ENCODE results near the gene PLPP4. TPM values are rescaled to one million over a fixed set of nuclear protein-coding genes. Genes with fewer than 3 reads are reported as not detected.

Gene PLPP4
- total and polyA plus RNA-seq, 2 donors, result 0.52 to 3.6 TPM

GRCh38 chr10:120587061-120587460 lies 130.0 kb downstream of the PLPP4 start:
- no peaks in the 10 kb centered on the region for H3K36me3 ChIP-seq (ENCODE audit: insufficient read depth)
- no peak overlapping the region for H3K4me3 ChIP-seq (ENCODE audit: low read depth, low read length)
- no peak overlapping the region for H3K27ac ChIP-seq (ENCODE audit: low read depth)
- WGBS, result 91% methylated on average over 5 of the region's 5 CpGs
- no peaks in the 10 kb centered on the region for H3K4me1 ChIP-seq (ENCODE audit: insufficient read depth)
- DNase-seq (ENCODE audit: extremely low spot score), result no peak

DNA sequence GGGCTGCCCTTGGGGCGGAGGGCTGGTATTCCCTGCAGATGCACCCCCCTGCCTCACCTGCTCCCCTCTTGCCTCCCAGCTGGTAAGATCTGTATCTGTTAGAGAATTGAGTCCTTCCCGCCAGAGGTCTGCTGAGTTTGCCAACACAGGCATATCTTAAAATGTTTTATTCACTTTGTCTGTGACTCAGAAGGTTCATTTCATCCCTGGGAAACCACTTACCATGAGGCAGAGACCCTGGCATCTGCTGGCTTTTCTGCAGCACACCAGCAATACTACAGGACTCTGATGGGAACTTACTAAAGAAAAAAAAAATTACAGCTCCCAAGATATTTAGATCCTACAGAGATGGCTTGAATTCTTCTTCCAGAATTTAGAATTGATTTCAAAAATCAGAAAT lies 131.3 kb downstream of the PLPP4 start:
- DNase-seq (ENCODE audit: extremely low spot score), result no peak
- Histone ChIP-seq H3K27ac (ENCODE audit: low read depth) (no peak overlapping the region), H3K36me3 (ENCODE audit: insufficient read depth) (no peaks in the 10 kb centered on the region), H3K4me1 (ENCODE audit: insufficient read depth) (no peaks in the 10 kb centered on the region), H3K4me3 (ENCODE audit: low read depth, low read length) (no peak overlapping the region)
- WGBS, result 23% methylated on average over 2 of the region's 2 CpGs

DNA sequence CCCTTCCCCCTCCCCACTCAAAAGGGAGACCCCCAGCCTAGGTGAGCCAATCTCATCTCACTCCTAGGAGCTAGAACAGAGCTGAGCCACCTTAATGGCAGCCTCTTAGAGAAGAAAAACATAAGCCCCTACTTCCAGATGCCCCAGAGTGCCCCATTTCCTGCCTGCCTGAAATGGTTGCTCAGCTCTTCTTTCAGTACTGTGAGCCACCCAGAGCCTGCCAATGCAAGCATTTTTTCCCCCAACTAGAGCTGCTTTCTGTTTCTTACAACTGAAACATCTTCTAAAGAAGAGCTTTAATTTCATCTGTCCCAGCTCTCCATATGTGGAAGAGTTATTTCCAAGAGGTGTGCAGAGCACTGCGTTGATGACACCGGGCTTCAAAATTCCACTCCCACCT lies 136.7 kb downstream of the PLPP4 start:
- Histone ChIP-seq H3K27ac (ENCODE audit: low read depth) (no peak overlapping the region), H3K4me3 (ENCODE audit: low read depth, low read length) (no peak overlapping the region), H3K4me1 (ENCODE audit: insufficient read depth) (no peaks in the 10 kb centered on the region), H3K36me3 (ENCODE audit: insufficient read depth) (no peaks in the 10 kb centered on the region)
- DNase-seq (ENCODE audit: extremely low spot score), result no peak
- 97% methylated on average over 2 of the region's 2 CpGs for WGBS

GRCh38 chr10:120597902-120598301 lies 140.9 kb downstream of the PLPP4 start:
- no peak for DNase-seq (ENCODE audit: extremely low spot score)
- WGBS, result 86% methylated on average over 3 of the region's 3 CpGs
- H3K4me1 ChIP-seq (ENCODE audit: insufficient read depth), result no peaks in the 10 kb centered on the region
- H3K27ac ChIP-seq (ENCODE audit: low read depth), result no peak overlapping the region
- H3K36me3 ChIP-seq (ENCODE audit: insufficient read depth), result no peaks in the 10 kb centered on the region
- no peak overlapping the region for H3K4me3 ChIP-seq (ENCODE audit: low read depth, low read length)

GRCh38 chr10:120598386-120598785 lies 141.4 kb downstream of the PLPP4 start:
- Histone ChIP-seq H3K36me3 (ENCODE audit: insufficient read depth) (no peaks in the 10 kb centered on the region), H3K4me3 (ENCODE audit: low read depth, low read length) (no peak overlapping the region), H3K4me1 (ENCODE audit: insufficient read depth) (no peaks in the 10 kb centered on the region), H3K27ac (ENCODE audit: low read depth) (no peak overlapping the region)
- 46% methylated on average over 5 of the region's 5 CpGs for WGBS
- DNase-seq (ENCODE audit: extremely low spot score), result no peak

DNA sequence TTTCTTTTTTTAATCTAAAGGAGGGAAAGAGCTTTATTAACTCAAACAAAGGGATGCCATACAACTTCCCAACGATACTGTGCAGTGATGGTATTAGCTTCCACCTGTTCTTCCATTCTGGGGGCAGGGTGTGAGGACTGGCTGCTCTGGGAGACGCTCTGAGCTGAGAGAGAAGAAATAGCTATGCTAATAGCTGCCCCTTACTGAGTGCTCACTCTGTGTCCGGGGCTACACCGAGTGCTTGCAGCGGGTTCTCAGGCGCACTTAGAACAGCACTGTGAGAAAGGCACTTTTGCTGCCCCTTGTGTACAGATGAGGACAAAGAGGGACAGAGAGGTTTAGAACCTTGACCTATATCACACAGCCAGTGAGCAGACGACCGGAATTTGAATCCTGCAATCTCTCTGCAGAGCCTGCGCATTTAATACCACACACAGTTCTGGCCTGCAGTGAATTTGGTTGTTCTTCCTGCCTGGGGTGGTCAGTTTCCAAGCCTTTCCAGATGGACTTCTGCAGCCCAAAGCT lies 142.2 kb downstream of the PLPP4 start:
- no peak for DNase-seq (ENCODE audit: extremely low spot score)
- Histone ChIP-seq H3K4me1 (ENCODE audit: insufficient read depth) (no peaks in the 10 kb centered on the region), H3K36me3 (ENCODE audit: insufficient read depth) (no peaks in the 10 kb centered on the region), H3K4me3 (ENCODE audit: low read depth, low read length) (no peak overlapping the region), H3K27ac (ENCODE audit: low read depth) (no peak overlapping the region)
- WGBS, result 49% methylated on average over 9 of the region's 9 CpGs

DNA sequence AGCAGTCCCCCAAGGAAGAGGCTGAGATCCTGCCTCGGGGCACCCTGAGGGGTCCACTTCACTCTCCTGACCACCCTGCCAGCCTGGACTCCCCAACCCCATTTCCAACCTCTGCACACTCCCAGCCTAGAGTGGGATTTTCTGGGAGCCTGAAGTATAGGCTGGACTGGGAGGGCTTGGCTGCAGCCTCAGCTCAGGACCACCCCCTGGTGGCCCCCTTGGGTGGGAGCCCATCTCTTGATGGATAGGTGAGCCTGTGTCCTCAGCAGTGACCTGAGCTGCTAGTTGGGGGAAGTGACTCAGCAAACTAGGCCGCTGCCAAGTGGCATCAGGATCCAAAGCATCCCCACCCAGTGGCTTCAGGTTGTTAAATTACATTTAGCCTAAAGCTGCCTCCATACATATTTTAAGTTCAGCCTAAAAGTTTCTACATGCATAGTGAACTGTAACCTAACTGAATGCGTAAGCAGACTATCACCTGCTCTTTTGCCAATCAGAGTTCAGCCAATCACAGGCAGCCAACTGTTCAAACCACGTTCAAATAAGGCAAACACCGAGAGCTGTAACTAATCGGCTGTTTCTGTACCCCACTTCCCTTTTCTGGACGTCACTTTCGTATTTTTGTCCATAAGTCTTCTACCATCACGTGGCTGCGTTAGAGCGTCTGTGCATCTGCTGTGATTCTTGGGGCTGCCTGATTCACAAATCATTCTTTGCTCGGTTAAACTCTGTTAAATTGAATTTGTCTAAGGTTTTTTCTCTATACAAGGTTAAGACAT lies 144.0 kb downstream of the PLPP4 start:
- WGBS, result 77% methylated on average over 12 of the region's 12 CpGs

DNA sequence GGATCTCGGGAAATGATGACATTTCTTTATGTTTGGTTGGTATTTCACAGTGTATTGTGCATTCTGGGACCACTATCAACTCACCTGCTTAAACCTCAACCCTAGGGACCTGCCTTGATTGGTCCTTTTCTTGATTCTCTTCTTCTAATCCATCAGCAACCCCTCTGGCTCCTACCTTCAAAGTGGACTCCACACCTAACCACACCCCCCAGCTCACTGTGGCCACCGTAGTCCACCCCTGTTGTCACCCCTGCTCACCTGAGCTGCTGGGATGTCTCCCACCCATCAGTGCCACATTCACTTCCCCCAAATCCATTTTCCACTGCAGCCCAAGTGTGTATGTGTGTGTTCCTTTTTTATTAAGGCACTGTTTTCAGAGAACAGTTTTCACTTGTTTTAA lies 145.0 kb downstream of the PLPP4 start:
- H3K4me1 ChIP-seq (ENCODE audit: insufficient read depth), result no peaks in the 10 kb centered on the region
- H3K27ac ChIP-seq (ENCODE audit: low read depth), result no peak overlapping the region
- no peak overlapping the region for H3K4me3 ChIP-seq (ENCODE audit: low read depth, low read length)
- no peaks in the 10 kb centered on the region for H3K36me3 ChIP-seq (ENCODE audit: insufficient read depth)
- WGBS, result 80% methylated on average over 2 of the region's 2 CpGs
- DNase-seq (ENCODE audit: extremely low spot score), result no peak

More for the DNA sequence above, 144.0 kb downstream of the PLPP4 start:
- no peaks in the 10 kb centered on the region for H3K4me1 ChIP-seq (ENCODE audit: insufficient read depth)
- H3K36me3 ChIP-seq (ENCODE audit: insufficient read depth), result no peaks in the 10 kb centered on the region
- H3K4me3 ChIP-seq (ENCODE audit: low read depth, low read length), result no peak overlapping the region
- no peak overlapping the region for H3K27ac ChIP-seq (ENCODE audit: low read depth)
- no peak for DNase-seq (ENCODE audit: extremely low spot score)

DNA sequence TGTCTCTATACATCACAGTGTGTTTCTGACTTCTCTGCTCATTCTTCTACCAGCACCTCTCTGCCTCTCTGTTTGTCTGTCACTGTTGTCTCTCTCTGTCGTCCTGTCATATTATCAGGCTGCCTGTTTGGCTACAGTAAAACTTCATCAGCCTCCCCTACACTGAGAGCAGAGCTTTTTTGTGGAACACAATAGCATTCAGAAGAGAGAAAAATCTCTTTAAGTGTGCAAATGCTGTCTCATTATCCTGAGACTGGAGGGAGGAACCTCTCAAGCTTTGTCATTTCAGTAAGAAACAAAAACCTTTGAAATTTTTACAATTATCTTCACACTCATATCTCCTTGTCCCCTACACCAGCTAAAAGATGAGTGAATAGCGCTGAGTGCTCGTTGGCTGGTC lies 148.4 kb downstream of the PLPP4 start:
- DNase-seq (ENCODE audit: extremely low spot score), result no peak
- H3K27ac ChIP-seq (ENCODE audit: low read depth), result no peak overlapping the region
- no peaks in the 10 kb centered on the region for H3K36me3 ChIP-seq (ENCODE audit: insufficient read depth)
- no peaks in the 10 kb centered on the region for H3K4me1 ChIP-seq (ENCODE audit: insufficient read depth)
- no peak overlapping the region for H3K4me3 ChIP-seq (ENCODE audit: low read depth, low read length)
- 70% methylated on average over 3 of the region's 3 CpGs for WGBS

- Histone ChIP-seq H3K36me3 (ENCODE audit: insufficient read depth) (no peaks in the 10 kb centered on the region), H3K4me3 (ENCODE audit: low read depth, low read length) (no peak overlapping the region), H3K4me1 (ENCODE audit: insufficient read depth) (no peaks in the 10 kb centered on the region), H3K27ac (ENCODE audit: low read depth) (no peak overlapping the region)
- 72% methylated on average over 5 of the region's 5 CpGs for WGBS
- no peak for DNase-seq (ENCODE audit: extremely low spot score)
Observed at GRCh38 chr10:120606051-120606764, 149.2 kb downstream of the PLPP4 start.

GRCh38 chr10:120607016-120607709 lies 150.1 kb downstream of the PLPP4 start:
- H3K36me3 ChIP-seq (ENCODE audit: insufficient read depth), result no peaks in the 10 kb centered on the region
- no peaks in the 10 kb centered on the region for H3K4me1 ChIP-seq (ENCODE audit: insufficient read depth)
- no peak overlapping the region for H3K4me3 ChIP-seq (ENCODE audit: low read depth, low read length)
- no peak for DNase-seq (ENCODE audit: extremely low spot score)
- 81% methylated on average over 2 of the region's 2 CpGs for WGBS
- H3K27ac ChIP-seq (ENCODE audit: low read depth), result no peak overlapping the region

DNA sequence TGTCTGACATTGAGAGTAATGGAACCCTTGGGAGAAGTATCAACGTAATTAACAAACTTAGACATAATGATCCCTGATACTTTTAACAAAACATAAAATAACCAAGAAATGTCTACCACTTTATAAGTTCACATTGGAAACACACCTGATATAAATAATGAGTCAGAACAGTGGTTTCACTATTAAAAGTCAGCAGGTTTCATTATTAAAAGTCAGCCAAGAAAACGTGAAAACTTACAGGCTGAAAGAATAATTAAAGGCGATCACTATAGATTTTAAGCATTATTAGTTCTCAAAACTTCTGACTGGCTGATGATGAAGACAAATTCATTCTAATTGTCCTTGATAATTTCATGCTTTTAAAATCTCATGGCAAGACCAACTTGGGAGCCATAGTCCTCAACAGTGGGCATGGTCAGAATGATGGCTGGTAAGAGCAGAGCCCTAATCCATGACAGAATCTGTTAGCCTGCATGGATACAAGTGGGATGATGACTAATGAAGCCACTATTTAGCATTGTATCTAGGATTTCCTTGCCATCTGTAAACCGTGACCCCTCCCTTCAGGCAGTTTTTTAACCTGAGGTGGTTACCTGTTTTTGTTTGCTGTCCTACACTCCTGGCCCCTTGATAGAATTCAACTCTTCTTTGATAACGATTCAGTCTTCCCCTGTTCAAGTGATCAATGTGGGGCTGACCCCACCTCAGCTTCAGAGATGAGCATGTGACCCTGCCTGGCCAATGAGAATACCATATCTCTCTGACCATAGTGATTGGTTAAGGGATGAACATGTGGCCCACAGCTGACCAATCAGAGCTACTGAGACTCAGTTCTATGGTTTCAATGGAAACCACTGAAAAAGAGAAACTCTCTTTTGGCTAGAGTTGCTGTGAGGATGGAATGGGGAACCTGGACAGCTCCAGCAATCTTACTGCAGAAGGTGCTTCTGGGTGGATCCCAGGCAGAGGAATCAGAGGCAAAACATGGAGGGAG lies 151.0 kb downstream of the PLPP4 start:
- Histone ChIP-seq H3K27ac (ENCODE audit: low read depth) (no peak overlapping the region), H3K4me3 (ENCODE audit: low read depth, low read length) (no peak overlapping the region), H3K36me3 (ENCODE audit: insufficient read depth) (no peaks in the 10 kb centered on the region), H3K4me1 (ENCODE audit: insufficient read depth) (no peaks in the 10 kb centered on the region)
- DNase-seq (ENCODE audit: extremely low spot score), result no peak
- 85% methylated on average over 5 of the region's 5 CpGs for WGBS

DNA sequence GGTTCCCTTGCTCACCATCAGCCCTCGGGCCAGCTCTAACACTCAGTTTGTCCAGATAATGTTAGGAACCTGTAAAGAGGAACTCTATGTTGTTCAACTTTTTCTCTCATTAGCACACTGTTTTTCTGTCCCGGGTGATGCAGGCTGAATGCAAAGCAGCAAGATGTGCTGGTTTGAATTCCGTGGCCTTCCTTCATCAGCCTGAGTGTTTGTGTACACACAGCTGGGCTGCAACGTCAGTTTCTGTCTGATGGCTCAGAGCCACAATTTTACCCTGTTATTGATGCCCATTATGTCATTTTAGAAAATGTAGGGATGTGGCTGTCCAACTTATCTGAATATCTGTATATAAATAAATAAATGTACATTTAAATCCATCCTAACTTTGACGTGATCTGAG lies 152.0 kb downstream of the PLPP4 start:
- DNase-seq (ENCODE audit: extremely low spot score), result no peak
- no peaks in the 10 kb centered on the region for H3K4me1 ChIP-seq (ENCODE audit: insufficient read depth)
- WGBS, result 62% methylated on average over 5 of the region's 5 CpGs
- H3K27ac ChIP-seq (ENCODE audit: low read depth), result no peak overlapping the region
- H3K4me3 ChIP-seq (ENCODE audit: low read depth, low read length), result no peak overlapping the region
- no peaks in the 10 kb centered on the region for H3K36me3 ChIP-seq (ENCODE audit: insufficient read depth)
